PC-3 (cell line): ENCODE results near the gene SKAP1.

ENCODE experiments used
- CTCF ChIP-seq: fragments of 300-600 bp; sonication (generic); conservative IDR thresholded peaks from 2 replicates; pipeline ENCODE4 v1.5.1; 2017; ENCODE audit warnings: antibody characterized with exemption, low read depth, mild to moderate bottlenecking, low read length
- EZH2phosphoT487 ChIP-seq: fragments of 300-600 bp; sonication (generic); IDR thresholded peaks from 2 replicates; pipeline ENCODE4 v1.6.1; 2018; ENCODE audit warnings: mild to moderate bottlenecking, antibody characterized with exemption, low read length, borderline replicate concordance

- TF ChIP-seq EZH2phosphoT487 (no peak), CTCF (no peak)
Measured at GRCh38 chr17:48373130-48373830, 56.7 kb downstream of the SKAP1 start.
